Measurements from ENCODE around the gene TLK1. TPM values are rescaled to one million over a fixed set of nuclear protein-coding genes. Genes with fewer than 3 reads are reported as not detected.

TLK1 gene
- total RNA-seq, 1 experiment from 2014 or later, result 79.1 TPM

- H3K9me3 ChIP-seq (ENCODE audit: low read depth, low read length, poor library complexity, severe bottlenecking), result no peaks in the 10 kb centered on the region
- peaks cover 47% of the 10 kb centered on the region for H3K36me3 ChIP-seq (ENCODE audit: insufficient read depth, low read length, poor library complexity, severe bottlenecking)
- no peak for TF ChIP-seq CTCF (conservative IDR thresholded peaks at IDR 0.05; ENCODE audit: low read depth, low read length)
- no peak for TF ChIP-seq EZH2 (IDR thresholded peaks at IDR 0.05; ENCODE audit: borderline replicate concordance, low read depth, low read length, poor library complexity, severe bottlenecking)
- H3K27me3 ChIP-seq (replicated peaks; ENCODE audit: insufficient read depth, low read depth, low read length, poor library complexity), result no peaks in the 10 kb centered on the region
- intact Hi-C loops (cut with micrococcal nuclease; ENCODE audit: unreplicated experiment), result no loop called here
- H3K4me1 ChIP-seq (ENCODE audit: insufficient read depth, low read length, poor library complexity, severe bottlenecking), result no peaks in the 10 kb centered on the region
- BruUV-seq (replicated peaks), result no TSS peak
- no peak for DNase-seq (ENCODE audit: low spot score)
- no peak overlapping the region for H3K4me3 ChIP-seq (ENCODE audit: low read depth, low read length, poor library complexity, severe bottlenecking)
- H3K27ac ChIP-seq (ENCODE audit: low read depth, low read length, poor library complexity, severe bottlenecking), result no peak overlapping the region
- ChIA-PET POLR2A (ENCODE audit: low non-redundant PET) (no interaction called here), CTCF (no interaction called here)
Measured at GRCh38 chr2:171056307-171056706, 104.4 kb downstream of the TLK1 start.

- peaks cover 54% of the 10 kb centered on the region for H3K36me3 ChIP-seq (ENCODE audit: insufficient read depth, low read length, poor library complexity, severe bottlenecking)
- H3K9me3 ChIP-seq (ENCODE audit: low read depth, low read length, poor library complexity, severe bottlenecking), result no peaks in the 10 kb centered on the region
- ChIA-PET POLR2A (ENCODE audit: low non-redundant PET) (no interaction called here), CTCF (no interaction called here)
- H3K27me3 ChIP-seq (replicated peaks; ENCODE audit: insufficient read depth, low read depth, low read length, poor library complexity), result no peaks in the 10 kb centered on the region
- H3K27ac ChIP-seq (ENCODE audit: low read depth, low read length, poor library complexity, severe bottlenecking), result no peak overlapping the region
- intact Hi-C loops (cut with micrococcal nuclease; ENCODE audit: unreplicated experiment), result no loop called here
- no peak for TF ChIP-seq EZH2 (IDR thresholded peaks at IDR 0.05; ENCODE audit: borderline replicate concordance, low read depth, low read length, poor library complexity, severe bottlenecking)
- no peak for TF ChIP-seq CTCF (conservative IDR thresholded peaks at IDR 0.05; ENCODE audit: low read depth, low read length)
- H3K4me1 ChIP-seq (ENCODE audit: insufficient read depth, low read length, poor library complexity, severe bottlenecking), result no peaks in the 10 kb centered on the region
- BruUV-seq (replicated peaks), result no TSS peak
- DNase-seq (ENCODE audit: low spot score), result no peak
- no peak overlapping the region for H3K4me3 ChIP-seq (ENCODE audit: low read depth, low read length, poor library complexity, severe bottlenecking)
Measured at GRCh38 chr2:171049691-171050090, 111.0 kb downstream of the TLK1 start.

- Histone ChIP-seq H3K36me3 (ENCODE audit: insufficient read depth, low read length, poor library complexity, severe bottlenecking) (peaks cover 45% of the 10 kb centered on the region), H3K27me3 (replicated peaks; ENCODE audit: insufficient read depth, low read depth, low read length, poor library complexity) (no peaks in the 10 kb centered on the region), H3K4me3 (ENCODE audit: low read depth, low read length, poor library complexity, severe bottlenecking) (no peak overlapping the region), H3K9me3 (ENCODE audit: low read depth, low read length, poor library complexity, severe bottlenecking) (no peaks in the 10 kb centered on the region), H3K27ac (ENCODE audit: low read depth, low read length, poor library complexity, severe bottlenecking) (no peak overlapping the region), H3K4me1 (ENCODE audit: insufficient read depth, low read length, poor library complexity, severe bottlenecking) (no peaks in the 10 kb centered on the region)
- TF ChIP-seq EZH2 (IDR thresholded peaks at IDR 0.05; ENCODE audit: borderline replicate concordance, low read depth, low read length, poor library complexity, severe bottlenecking) (no peak), CTCF (conservative IDR thresholded peaks at IDR 0.05; ENCODE audit: low read depth, low read length) (no peak)
- no TSS peak for BruUV-seq (replicated peaks)
- ChIA-PET CTCF (no interaction called here), POLR2A (ENCODE audit: low non-redundant PET) (no interaction called here)
- intact Hi-C loops (cut with micrococcal nuclease; ENCODE audit: unreplicated experiment), result no loop called here
- DNase-seq (ENCODE audit: low spot score), result no peak
Measured at GRCh38 chr2:171046048-171046560, 114.6 kb downstream of the TLK1 start.
